Activated naive CD4-positive, alpha-beta T cell treated with anti-CD3 and anti-CD28 coated beads, Interleukin-2, amount 50 U/mL, for 16 hours (primary cell): Measurements from ENCODE around the gene PRR18.
A peak's percentile ranks its signal among the peaks of the same experiment; 100 is the strongest.

Source experiments
- DNase-seq: peaks from one replicate; pipeline ENCODE4 v3.0.0-alpha.2; 2020

PRR18 gene

DNA sequence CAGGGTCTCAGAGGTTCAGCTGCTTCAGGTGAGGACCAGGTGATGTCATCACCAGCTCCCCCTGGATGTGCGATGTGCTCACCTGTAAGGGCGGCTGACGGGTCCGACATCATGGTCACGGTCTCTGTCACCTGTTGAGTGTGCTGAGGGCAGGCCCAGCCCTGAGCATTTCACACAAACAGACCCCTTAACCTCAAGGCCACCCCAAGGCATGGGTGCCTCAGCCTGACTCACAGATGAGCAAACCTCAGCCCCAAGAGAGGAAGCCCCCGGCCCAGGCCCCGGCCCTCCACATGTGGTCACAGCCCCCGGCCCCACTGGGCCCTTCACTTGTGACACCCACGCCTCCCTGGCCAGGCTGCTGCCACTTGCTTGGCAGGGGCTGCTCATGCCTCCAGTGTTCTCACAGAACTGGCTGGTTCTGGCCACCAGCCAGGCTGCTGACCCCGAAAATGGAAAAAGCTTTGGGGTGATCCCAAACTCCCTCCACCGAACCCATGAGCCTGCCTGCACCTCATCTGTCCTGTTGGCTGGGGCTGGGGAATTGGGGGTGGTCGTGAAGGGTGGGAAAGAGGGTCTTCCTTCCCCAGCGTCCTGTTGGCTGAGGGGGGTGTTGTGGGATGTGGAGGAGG lies 33.3 kb downstream of the PRR18 start:
- no peak for DNase-seq

DNA sequence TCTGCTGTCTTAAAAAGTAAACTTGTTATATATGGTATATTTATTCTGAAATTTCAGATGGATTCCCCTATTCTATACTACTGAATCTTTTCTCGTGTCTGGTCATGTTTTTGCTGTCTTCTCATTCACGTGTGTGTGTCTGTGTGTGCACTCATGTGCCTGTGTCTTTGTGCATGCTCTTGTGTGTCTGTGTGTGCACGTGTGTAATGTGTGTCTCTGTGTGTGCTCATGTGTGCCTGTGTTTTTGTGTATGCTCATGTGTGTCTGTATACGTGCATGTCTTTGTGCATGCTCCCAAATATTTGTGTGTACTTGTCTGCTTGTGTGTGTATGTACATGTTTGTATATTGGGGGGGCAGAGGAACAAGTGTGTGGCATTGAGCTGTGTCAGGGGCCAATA lies 34.0 kb downstream of the PRR18 start:
- DNase-seq = no peak

DNA sequence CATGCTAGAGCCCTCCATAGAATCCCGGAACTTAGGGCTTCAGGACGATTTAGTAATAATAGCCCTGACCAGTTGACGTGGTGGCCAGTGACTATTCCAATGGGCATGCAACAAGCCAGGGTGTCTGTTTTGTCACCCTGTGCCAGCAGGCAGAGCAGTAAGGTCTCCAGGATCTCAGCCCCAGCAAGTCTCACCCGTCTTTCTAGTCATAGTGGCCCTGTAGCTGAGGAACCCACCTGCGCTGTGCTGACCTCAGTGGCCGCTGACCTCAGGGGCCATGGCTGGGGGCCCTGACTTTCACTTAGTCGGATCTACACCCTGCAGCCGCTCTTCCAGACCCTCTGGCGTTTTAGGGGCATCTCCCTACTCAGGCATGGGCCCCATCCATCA lies 36.8 kb downstream of the PRR18 start:
- no peak for DNase-seq

DNA sequence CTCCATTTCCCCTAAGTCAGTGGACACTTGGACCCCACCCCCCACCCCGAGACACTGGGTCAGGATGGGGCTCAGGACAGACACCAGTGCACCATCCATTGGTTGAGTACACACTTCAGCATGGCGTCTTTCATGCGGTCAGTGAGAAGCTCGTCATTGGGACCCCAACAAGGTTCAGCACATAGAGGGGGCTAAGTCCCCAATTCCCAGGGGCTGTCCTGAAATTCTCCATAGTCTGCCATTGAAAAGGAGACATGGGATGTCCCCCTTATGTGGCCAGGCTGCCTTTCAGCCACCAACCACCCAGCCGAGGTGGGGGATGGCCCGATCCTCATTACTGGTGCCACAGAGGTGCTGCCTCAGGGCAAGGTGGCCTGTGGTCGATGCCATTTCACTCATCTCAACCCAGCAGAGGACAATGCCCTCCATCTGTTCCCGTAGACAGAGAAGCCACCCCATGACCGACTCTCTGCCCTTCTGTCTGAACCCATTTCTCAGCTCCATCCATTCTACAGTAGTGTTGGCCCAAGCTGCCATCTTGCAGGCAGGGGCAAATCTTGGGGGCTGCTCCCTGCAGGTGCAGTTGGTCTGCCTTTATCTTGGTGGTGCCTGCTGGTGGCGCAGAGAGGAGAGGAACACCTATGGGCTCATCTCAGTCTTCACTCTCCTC lies 37.4 kb downstream of the PRR18 start:
- DNase-seq = no peak

DNA sequence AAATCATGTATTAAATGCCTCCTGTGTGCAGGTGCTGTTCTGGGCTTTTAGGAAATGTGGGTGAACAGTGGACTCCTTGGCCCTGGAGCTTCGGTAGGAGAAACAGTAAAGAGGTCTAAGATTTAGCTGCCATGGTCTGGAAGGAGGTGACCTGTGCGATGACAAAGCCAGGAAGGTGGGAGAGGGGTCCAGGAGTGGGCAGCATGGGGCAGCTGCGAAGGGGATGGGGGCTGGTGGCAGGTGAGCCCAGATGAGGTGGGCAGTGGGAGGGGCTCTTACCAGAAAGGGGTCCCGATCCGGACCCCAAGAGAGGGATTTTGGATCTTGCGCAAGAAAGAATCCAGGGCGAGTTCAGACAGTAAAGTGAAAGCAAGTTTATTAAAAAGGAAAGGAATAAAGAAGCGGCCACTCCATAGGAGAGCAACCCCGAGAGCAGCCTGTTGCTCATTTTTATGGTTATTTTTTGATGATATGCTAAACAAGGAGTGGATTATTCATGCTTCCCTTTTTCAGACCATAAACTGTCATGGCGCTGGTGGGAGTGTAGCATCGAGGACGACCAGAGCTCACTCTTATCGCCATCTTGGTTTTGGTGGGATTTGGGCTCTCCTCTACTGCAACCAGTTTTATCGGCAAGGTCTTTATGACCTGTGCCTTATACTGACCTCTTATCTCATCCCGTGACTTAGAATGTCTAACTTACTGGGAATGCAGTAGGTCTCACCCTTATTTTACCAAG lies 38.7 kb downstream of the PRR18 start:
- DNase-seq = no peak

DNA sequence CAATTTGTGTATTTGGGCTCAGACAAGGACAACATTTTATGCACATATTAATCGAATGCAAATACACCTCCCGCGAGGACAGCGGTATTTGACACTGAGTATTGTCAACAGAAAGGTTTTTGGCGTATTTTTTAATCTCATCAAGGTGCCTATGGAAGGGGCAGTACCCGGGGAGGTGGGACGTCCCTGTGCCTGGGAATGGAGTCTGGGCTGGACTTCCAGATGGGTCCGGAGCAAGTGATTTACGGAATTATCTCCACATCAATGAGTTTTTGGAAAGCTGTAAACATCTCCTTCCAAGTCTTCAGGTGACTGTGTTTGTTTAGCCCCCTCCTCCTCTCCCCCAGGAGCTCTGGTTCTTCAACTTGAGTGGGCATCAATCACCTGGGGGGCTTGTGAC lies 39.8 kb downstream of the PRR18 start:
- DNase-seq = no peak

DNA sequence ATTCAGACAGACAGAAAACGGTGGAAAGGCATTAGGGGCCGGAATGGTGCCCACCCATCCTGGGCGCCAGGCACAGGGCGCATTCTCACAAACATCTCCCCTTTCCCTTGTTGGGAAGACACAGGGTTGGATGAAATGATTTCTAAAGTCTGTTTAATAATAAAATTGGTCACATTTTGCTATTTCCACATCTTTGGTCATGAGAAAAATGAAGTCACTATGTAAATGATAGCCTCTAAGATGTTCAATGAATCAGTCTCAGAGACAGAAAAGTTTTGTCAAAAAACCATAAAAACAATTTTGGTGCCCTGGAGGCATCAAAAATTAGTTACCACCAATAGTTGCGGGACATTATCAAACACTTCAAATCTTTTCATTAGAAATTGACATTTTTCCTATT lies 40.7 kb downstream of the PRR18 start:
- DNase-seq = no peak

DNA sequence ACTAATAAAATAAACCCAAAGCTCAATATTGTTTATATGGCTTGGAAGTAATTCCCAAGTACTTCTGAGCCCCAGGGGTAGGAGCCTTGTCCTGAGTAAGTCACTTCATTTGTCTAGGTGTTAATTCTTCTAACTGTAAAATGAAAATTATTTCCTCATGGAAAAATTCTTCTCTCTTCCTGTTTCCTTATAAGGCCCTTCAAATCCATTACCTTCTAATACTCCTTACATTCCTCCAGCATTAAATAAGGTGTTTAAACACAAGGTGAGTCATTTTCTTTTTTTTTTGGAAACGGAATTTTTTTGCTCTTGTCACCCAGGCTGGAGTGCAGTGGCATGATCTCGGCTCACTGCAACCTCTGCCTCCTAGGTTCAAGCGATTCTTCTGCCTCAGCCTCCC lies 41.9 kb downstream of the PRR18 start:
- no peak for DNase-seq

DNA sequence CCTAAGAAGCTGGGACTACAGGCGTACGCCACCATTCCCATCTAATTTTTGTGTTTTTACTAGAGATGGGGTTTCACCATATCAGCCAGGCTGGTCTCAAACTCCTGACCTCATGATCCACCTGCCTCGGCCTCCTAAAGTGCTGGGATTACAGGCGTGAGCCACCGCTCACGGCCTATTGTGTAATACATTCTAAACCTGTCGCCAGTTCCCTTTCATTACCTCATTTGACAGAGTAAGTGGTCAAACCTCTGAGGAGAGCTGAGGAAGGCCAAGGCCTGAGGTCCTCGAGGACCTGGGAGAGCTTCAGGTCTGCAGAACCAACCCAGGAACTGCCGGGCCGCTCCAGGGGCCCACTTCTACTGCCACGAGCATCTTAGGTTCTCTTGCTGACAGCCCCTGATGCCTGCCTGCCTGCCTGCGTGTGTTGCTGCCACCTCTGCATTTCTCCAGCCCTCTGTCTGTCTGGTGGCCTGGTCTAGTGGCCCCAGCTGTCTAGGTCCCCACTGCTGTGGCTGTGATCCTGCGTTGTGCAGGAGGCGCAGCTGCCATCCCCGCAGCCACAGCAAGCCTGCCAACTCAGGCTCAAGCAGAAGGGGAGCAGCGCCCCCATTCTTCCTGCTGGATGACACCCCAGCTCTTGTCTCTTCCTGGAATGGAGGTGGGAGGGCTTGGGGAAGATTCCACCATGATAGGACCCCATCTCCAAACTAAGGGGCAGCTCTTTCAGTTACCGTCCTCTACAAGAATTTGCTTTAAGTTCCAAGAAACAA lies 45.3 kb downstream of the PRR18 start:
- no peak for DNase-seq

DNA sequence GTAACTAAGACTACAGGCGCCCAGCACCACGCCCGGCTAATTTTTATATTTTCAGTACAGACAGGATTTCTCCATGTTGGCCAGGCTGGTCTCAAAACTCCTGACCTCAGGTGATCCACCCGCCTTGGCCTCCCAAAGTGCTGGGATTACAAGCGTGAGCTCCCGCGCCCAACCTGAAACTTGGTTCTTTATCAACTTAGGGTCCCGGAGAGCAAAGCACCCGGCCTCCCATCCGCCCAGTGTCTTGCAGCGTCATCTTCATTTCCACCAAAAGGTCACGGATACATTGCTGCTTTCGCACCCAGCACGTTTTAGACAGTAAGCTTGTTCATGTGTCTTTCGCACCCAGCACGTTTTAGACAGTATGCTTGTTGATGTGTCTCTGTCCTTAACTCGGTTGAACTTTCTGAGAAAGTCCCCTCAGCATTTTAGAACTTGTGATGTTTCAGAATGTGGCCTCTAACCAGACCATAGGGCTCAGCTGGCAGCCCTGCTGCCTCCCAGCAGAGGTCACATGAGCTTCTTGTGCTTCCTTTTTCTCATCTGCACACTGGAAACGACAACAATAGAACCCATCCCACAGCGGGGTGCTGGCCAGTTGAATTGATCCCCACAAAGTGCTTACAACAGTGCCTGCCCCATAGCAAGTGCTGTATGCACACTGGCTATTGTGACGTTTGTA lies 48.8 kb downstream of the PRR18 start:
- no peak for DNase-seq

DNA sequence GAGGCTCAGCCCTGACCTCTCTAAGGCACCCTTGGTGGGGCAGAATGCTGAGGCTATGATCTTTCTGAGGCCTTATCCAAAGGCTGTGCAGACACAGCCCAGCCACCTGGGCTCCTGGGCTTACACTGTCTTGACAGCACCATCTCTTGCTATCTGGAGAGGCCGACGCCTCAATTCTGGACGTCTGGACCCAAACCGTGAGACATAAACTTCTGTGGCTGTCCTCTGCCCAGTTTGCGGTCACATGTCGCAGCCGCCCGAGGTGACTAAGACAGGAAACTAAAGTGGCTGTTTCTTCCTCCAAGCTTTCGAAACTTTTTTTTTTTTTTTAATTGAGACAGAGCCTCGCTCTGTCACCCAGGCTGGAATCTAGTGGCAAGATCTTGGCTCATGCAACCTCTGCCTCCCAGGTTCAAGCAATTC lies 49.3 kb downstream of the PRR18 start:
- DNase-seq = peak; percentile 44

DNA sequence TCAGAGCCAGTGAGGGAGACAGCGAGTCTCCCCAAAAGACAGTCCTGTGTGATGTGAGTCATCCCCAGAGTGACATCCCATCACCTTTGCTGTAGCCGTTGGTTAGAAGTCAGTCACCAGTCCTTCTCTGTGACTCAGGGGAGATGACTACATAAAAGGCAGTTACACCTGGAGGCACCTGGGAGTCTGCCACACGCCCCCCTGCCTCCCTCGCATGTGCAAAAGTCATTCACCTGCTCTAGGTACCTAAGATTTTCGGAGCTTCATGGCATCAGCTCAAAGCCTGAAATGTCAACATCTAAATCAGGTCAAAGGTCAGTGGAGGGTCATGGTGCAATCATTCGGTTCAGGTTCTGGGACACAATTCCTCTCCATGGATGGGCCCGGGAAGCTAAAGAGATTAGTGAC lies 50.3 kb downstream of the PRR18 start:
- DNase-seq = peak; percentile 49
